Measurements from ENCODE around the gene TGIF2. TPM values are rescaled to one million over a fixed set of nuclear protein-coding genes. Genes with fewer than 3 reads are reported as not detected.
"Not testable (repeated sequence)": the region's sequence is repeated elsewhere in the genome, so short reads cannot be mapped to it uniquely, and the experiment has no call there.

Gene TGIF2
- total RNA-seq, 1 donor from 2014 or later = 29.2 TPM

DNA sequence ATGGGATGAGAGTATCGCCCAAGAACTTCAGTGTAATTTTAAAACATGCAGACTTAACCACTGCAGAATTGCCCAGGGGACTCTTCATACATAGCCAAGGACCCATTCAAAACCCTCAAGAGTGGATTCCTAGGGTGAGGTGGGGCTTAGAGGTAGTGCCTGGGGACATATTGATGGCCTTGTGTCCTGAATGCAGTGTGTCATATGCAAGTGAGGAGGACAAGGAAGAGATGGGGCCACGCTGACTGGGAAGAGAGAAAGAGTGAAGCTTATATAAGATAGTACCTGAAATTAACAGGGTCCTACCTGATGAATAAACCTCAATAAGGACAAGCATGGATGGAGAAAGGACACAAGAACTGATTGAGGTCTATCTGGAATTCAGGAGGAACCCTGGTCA is 18.1 kb upstream of the TGIF2 start:
- DNase-seq (ENCODE audit: extremely low spot score, unreplicated experiment) = no peak
- H3K4me1 Mint-ChIP-seq (ENCODE audit: unreplicated experiment) = peaks cover 3% of the 10 kb centered on the region

DNA sequence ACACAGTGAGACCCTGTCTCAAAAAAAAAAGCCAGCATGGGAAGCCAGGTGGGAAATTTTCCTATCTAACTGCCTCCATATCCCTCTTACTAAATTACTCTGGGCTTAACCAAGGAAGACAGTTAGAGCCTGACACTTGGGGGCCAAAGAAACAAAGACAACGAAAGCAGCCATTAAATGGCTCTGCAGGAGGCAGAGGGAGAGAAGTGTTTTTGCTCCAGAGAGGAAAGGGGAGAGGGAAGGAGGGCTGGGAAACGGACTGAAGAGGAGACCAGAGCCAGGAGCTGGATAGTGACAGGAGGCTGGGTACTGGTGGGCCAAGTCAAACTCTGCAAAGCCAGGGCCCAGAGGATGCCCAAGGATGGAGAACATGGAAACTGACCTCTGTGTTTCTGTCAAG is 10.7 kb upstream of the TGIF2 start:
- no peak for TF ChIP-seq CTCF (IDR thresholded peaks at IDR 0.05)
- DNase-seq (ENCODE audit: extremely low spot score, unreplicated experiment) = no peak
- H3K27me3 Mint-ChIP-seq (ENCODE audit: unreplicated experiment) = no peaks in the 10 kb centered on the region
- H3K36me3 Mint-ChIP-seq (ENCODE audit: unreplicated experiment) = no peaks in the 10 kb centered on the region
- H3K27ac Mint-ChIP-seq (ENCODE audit: unreplicated experiment) = no peak overlapping the region
- H3K4me1 Mint-ChIP-seq (ENCODE audit: unreplicated experiment) = no peaks in the 10 kb centered on the region
- H3K4me3 Mint-ChIP-seq (ENCODE audit: unreplicated experiment) = no peak overlapping the region
- peaks cover 3% of the 10 kb centered on the region for H3K9me3 Mint-ChIP-seq (ENCODE audit: unreplicated experiment)

More for the DNA sequence above, 18.1 kb upstream of the TGIF2 start:
- Mint-ChIP-seq H3K27ac (ENCODE audit: unreplicated experiment) (no peak overlapping the region), H3K9me3 (ENCODE audit: unreplicated experiment) (no peaks in the 10 kb centered on the region), H3K36me3 (ENCODE audit: unreplicated experiment) (no peaks in the 10 kb centered on the region), H3K4me3 (ENCODE audit: unreplicated experiment) (no peak overlapping the region), H3K27me3 (ENCODE audit: unreplicated experiment) (no peaks in the 10 kb centered on the region)
- TF ChIP-seq CTCF (IDR thresholded peaks at IDR 0.05) = no peak

GRCh38 chr20:36563374-36563773 is 10.0 kb upstream of the TGIF2 start:
- no peaks in the 10 kb centered on the region for H3K27me3 Mint-ChIP-seq (ENCODE audit: unreplicated experiment)
- no peak overlapping the region for H3K27ac Mint-ChIP-seq (ENCODE audit: unreplicated experiment)
- H3K9me3 Mint-ChIP-seq (ENCODE audit: unreplicated experiment) = peaks cover 3% of the 10 kb centered on the region
- TF ChIP-seq CTCF (IDR thresholded peaks at IDR 0.05) = no peak
- H3K4me3 Mint-ChIP-seq (ENCODE audit: unreplicated experiment) = no peak overlapping the region
- H3K4me1 Mint-ChIP-seq (ENCODE audit: unreplicated experiment) = no peaks in the 10 kb centered on the region
- no peak for DNase-seq (ENCODE audit: extremely low spot score, unreplicated experiment)
- no peaks in the 10 kb centered on the region for H3K36me3 Mint-ChIP-seq (ENCODE audit: unreplicated experiment)

DNA sequence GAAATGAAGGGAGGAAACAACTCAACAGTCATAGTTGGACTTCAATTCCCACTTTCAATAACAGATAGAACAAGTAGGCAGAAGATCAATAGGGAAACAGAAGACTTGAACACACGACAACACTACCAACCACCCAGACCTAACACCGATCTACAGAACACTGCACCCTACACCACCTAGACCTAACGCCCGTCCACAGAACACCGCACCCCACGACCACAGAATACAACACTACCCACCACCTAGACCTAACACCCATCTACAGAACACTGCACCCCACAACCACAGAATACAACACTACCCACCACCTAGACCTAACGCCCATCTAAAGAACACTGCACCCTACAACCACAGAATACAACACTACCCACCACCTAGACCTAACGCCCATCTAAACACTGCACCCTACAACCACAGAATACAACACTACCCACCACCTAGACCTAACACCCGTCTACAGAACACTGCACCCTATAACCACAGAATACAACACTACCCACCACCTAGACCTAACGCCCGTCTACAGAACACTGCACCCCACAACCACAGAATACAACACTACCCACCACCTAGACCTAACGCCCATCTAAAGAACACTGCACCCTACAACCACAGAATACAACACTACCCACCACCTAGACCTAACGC is 9.2 kb upstream of the TGIF2 start:
- not testable (repeated sequence) for H3K4me3 Mint-ChIP-seq (ENCODE audit: unreplicated experiment); DNase-seq (ENCODE audit: extremely low spot score, unreplicated experiment); H3K9me3 Mint-ChIP-seq (ENCODE audit: unreplicated experiment); H3K4me1 Mint-ChIP-seq (ENCODE audit: unreplicated experiment); H3K36me3 Mint-ChIP-seq (ENCODE audit: unreplicated experiment); H3K27ac Mint-ChIP-seq (ENCODE audit: unreplicated experiment); H3K27me3 Mint-ChIP-seq (ENCODE audit: unreplicated experiment)

DNA sequence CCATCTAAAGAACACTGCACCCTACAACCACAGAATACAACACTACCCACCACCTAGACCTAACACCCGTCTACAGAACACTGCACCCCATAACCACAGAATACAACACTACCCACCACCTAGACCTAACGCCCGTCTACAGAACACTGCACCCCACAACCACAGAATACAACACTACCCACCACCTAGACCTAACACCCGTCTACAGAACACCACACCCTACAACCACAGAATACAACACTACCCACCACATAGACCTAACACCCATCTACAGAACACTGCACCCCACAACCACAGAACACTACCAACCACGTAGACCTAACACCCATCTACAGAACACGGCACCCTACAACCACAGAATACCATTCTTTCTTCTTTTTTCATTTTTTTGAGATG is 8.7 kb upstream of the TGIF2 start:
- H3K36me3 Mint-ChIP-seq (ENCODE audit: unreplicated experiment); H3K4me1 Mint-ChIP-seq (ENCODE audit: unreplicated experiment); H3K27me3 Mint-ChIP-seq (ENCODE audit: unreplicated experiment); H3K4me3 Mint-ChIP-seq (ENCODE audit: unreplicated experiment); H3K9me3 Mint-ChIP-seq (ENCODE audit: unreplicated experiment); DNase-seq (ENCODE audit: extremely low spot score, unreplicated experiment); H3K27ac Mint-ChIP-seq (ENCODE audit: unreplicated experiment): not testable (repeated sequence)

- Mint-ChIP-seq H3K4me3 (ENCODE audit: unreplicated experiment) (no peak overlapping the region), H3K27ac (ENCODE audit: unreplicated experiment) (no peak overlapping the region), H3K9me3 (ENCODE audit: unreplicated experiment) (peaks cover 3% of the 10 kb centered on the region), H3K4me1 (ENCODE audit: unreplicated experiment) (peaks cover 12% of the 10 kb centered on the region), H3K27me3 (ENCODE audit: unreplicated experiment) (no peaks in the 10 kb centered on the region), H3K36me3 (ENCODE audit: unreplicated experiment) (no peaks in the 10 kb centered on the region)
- DNase-seq (ENCODE audit: extremely low spot score, unreplicated experiment) = no peak
- no peak for TF ChIP-seq CTCF (IDR thresholded peaks at IDR 0.05)
These were observed 7.9 kb upstream of the TGIF2 start for GRCh38 chr20:36565520-36565919.
